Measurements from ENCODE around the gene UBE2F. TPM values are rescaled to one million over a fixed set of nuclear protein-coding genes. Genes with fewer than 3 reads are reported as not detected.

UBE2F gene
- total RNA-seq, 1 donor from 2014 or later = 41.2 TPM

DNA sequence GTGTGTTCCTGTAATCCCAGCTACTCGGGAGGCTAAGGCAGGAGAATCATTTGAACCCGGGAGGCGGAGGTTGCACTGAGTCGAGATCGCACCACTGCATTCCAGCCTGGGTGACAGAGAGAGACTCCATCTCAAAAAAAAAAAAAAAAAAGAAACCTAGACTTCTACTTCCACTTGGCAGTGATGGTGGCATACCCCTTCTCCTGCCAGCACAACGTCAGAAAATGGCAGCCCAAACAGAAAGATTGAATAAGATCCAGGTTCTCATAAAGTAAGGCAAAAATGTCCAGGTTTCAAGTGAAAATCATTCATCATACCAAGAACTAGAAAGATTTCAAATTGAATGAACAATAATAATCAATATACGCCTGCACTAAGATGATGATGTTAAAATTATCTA lies 117.9 kb downstream of the UBE2F start:
- intact Hi-C loops (cut with micrococcal nuclease) = no loop called here

DNA sequence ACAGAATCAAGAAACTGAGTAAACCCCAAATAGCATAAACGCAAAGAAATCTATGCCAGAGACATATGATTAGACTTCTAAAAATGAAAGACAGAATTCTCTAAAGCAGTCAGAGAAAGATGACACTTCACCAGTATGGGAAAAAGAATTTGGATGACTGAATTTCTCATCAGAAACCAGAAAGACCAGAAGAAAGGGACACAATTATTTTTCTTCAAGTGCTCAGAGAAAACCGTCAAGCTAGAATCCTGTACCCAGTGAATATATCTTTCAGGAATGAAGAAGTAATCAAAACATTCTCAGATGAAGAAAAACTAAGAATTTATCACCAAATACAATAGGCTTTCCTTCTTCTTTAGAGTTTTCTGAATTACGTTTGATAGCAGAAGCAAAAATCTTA lies 119.1 kb downstream of the UBE2F start:
- intact Hi-C loops (cut with micrococcal nuclease) = no loop called here

More for the DNA sequence above, 117.9 kb downstream of the UBE2F start:
- DNase-seq (no peak), ATAC-seq (ENCODE audit: low read depth) (no peak)
- no peak for TF ChIP-seq CTCF (IDR thresholded peaks at IDR 0.05)
- peaks cover 55% of the 10 kb centered on the region for H3K36me3 Mint-ChIP-seq (ENCODE audit: low read depth)
- H3K9me3 Mint-ChIP-seq = peaks cover under 1% of the 10 kb centered on the region
- H3K27ac Mint-ChIP-seq = no peak overlapping the region
- H3K4me1 Mint-ChIP-seq = peaks cover 12% of the 10 kb centered on the region
- ChIA-PET POLR2A (no interaction called here), CTCF (no interaction called here)
- no peak overlapping the region for H3K4me3 Mint-ChIP-seq
- H3K27me3 Mint-ChIP-seq = no peaks in the 10 kb centered on the region

DNA sequence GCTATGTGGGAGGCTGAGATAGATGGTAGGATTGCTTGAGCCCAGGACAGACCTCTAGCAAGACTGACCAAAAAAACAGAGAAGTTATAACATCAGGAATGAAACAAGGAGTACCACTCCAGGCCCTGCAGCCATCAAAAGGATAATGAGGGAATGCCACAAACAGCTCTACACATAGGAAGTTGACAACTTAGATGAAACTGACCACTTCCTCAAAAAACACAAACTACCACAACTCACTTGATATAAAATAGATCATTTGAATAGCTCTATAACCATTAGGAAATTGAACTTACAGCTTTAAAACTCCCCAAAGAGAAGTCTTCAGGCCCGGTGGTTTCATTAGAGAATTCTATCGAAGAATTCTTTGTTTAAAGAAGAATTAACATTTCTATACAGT lies 120.4 kb downstream of the UBE2F start:
- H3K9me3 Mint-ChIP-seq = no peaks in the 10 kb centered on the region
- H3K27ac Mint-ChIP-seq = no peak overlapping the region
- DNase-seq (no peak), ATAC-seq (ENCODE audit: low read depth) (peak; percentile 25)
- CTCF ChIA-PET = interaction anchor here (1.0 to 1.5 kb wide), 2 partner anchors 20 to 176 kb away, joined by 3 to 4 read pairs; no protein-coding TSS in a partner anchor
- H3K4me1 Mint-ChIP-seq = peaks cover 12% of the 10 kb centered on the region
- POLR2A ChIA-PET = interaction anchor here (0.5 to 0.7 kb wide), 2 partner anchors 114 to 459 kb away, joined by 4 to 5 read pairs; no protein-coding TSS in a partner anchor
- intact Hi-C loops (cut with micrococcal nuclease) = no loop called here
- no peaks in the 10 kb centered on the region for H3K27me3 Mint-ChIP-seq
- no peak for TF ChIP-seq CTCF (IDR thresholded peaks at IDR 0.05)
- H3K4me3 Mint-ChIP-seq = no peak overlapping the region
- H3K36me3 Mint-ChIP-seq (ENCODE audit: low read depth) = peaks cover 32% of the 10 kb centered on the region

More for the DNA sequence above, 119.1 kb downstream of the UBE2F start:
- Mint-ChIP-seq H3K27ac (no peak overlapping the region), H3K4me3 (no peak overlapping the region), H3K27me3 (no peaks in the 10 kb centered on the region), H3K9me3 (no peaks in the 10 kb centered on the region), H3K4me1 (peaks cover 12% of the 10 kb centered on the region), H3K36me3 (ENCODE audit: low read depth) (peaks cover 45% of the 10 kb centered on the region)
- DNase-seq (no peak), ATAC-seq (ENCODE audit: low read depth) (no peak)
- ChIA-PET CTCF (no interaction called here), POLR2A (no interaction called here)
- TF ChIP-seq CTCF (IDR thresholded peaks at IDR 0.05) = no peak

GRCh38 chr2:238090887-238091286 lies 124.1 kb downstream of the UBE2F start:
- Mint-ChIP-seq H3K4me3 (no peak overlapping the region), H3K4me1 (peaks cover 12% of the 10 kb centered on the region), H3K27me3 (no peaks in the 10 kb centered on the region), H3K36me3 (ENCODE audit: low read depth) (peaks cover 12% of the 10 kb centered on the region), H3K9me3 (no peaks in the 10 kb centered on the region), H3K27ac (no peak overlapping the region)
- intact Hi-C loops (cut with micrococcal nuclease) = no loop called here
- no peak for TF ChIP-seq CTCF (IDR thresholded peaks at IDR 0.05)
- POLR2A ChIA-PET = no interaction called here
- ATAC-seq (ENCODE audit: low read depth) (no peak), DNase-seq (no peak)
- CTCF ChIA-PET = no interaction called here

GRCh38 chr2:238091436-238092060 lies 124.7 kb downstream of the UBE2F start:
- Mint-ChIP-seq H3K36me3 (ENCODE audit: low read depth) (peaks cover 10% of the 10 kb centered on the region), H3K27ac (no peak overlapping the region), H3K4me3 (no peak overlapping the region), H3K27me3 (no peaks in the 10 kb centered on the region), H3K4me1 (peaks cover 12% of the 10 kb centered on the region), H3K9me3 (no peaks in the 10 kb centered on the region)
- ATAC-seq (ENCODE audit: low read depth) (no peak), DNase-seq (no peak)
- POLR2A ChIA-PET = no interaction called here
- CTCF ChIA-PET = no interaction called here
- TF ChIP-seq CTCF (IDR thresholded peaks at IDR 0.05) = no peak
- intact Hi-C loops (cut with micrococcal nuclease) = no loop called here

Other genes starting within 250 kb of the UBE2F start
- gene RBM44, start 168.2 kb upstream of the UBE2F start, total RNA-seq = 0.69 and 1.3 TPM in 2 replicates
- gene RAMP1, start 107.4 kb upstream of the UBE2F start, total RNA-seq = 3.9 and 4.4 TPM in 2 replicates
- gene SCLY, start 94.0 kb downstream of the UBE2F start, total RNA-seq = 24.1 and 26.9 TPM in 2 replicates
- gene ESPNL, start 133.3 kb downstream of the UBE2F start, total RNA-seq = 0.27 and 0.42 TPM in 2 replicates
- gene KLHL30, start 171.7 kb downstream of the UBE2F start, total RNA-seq = not detected in 2 replicates
- not detected in 2 replicates for gene ERFE, start 192.0 kb downstream of the UBE2F start, total RNA-seq
- gene ILKAP, start 236.7 kb downstream of the UBE2F start, total RNA-seq = 64.4 and 77.3 TPM in 2 replicates